CD8-positive, alpha-beta memory T cell (primary cell): ENCODE measurements around the gene MEIOSIN. TPM values are rescaled to one million over a fixed set of nuclear protein-coding genes. Genes with fewer than 3 reads are reported as not detected.
A peak's percentile ranks its signal among the peaks of the same experiment; 100 is the strongest.

ENCODE experiments used
- CTCF ChIA-PET: fragments of 350-600 bp; sonication (Branson Sonifier 250); formaldehyde crosslinking; loops from one replicate; lab custom pipeline; 2021; ENCODE audit warnings: antibody characterized with exemption; lab: Charles Lee
- POLR2A ChIA-PET: fragments of 350-600 bp; sonication (Branson Sonifier 250); formaldehyde crosslinking; loops from one replicate; lab custom pipeline; 2021; ENCODE audit warnings: antibody characterized with exemption; lab: Charles Lee
- DNase-seq, 5 donors: peaks; one replicate each; pipeline versions ENCODE4 v3.0.0 to v3.0.0-alpha.2; 2020 to 2022; ENCODE audit warnings: mixed read lengths in 1 of 5
- H3K27ac ChIP-seq: one replicate; pipeline ENCODE4 v1.7.0; 2013; ENCODE audit warnings: low read depth, mild to moderate bottlenecking, low read length, moderate library complexity
- H3K27me3 ChIP-seq: 2 replicates; pipeline ENCODE4 v1.7.0; 2013; ENCODE audit warnings: low read length, mild to moderate bottlenecking; ENCODE audit not compliant: insufficient read depth, poor library complexity, severe bottlenecking
- H3K36me3 ChIP-seq: 2 replicates; pipeline ENCODE4 v1.7.0; 2013; ENCODE audit warnings: mild to moderate bottlenecking, low read length, moderate library complexity; ENCODE audit not compliant: insufficient read depth
- H3K4me1 ChIP-seq: 2 replicates; pipeline ENCODE4 v1.7.0; 2013; ENCODE audit warnings: mild to moderate bottlenecking, low read length, moderate library complexity; ENCODE audit not compliant: insufficient read depth
- H3K4me3 ChIP-seq: 2 replicates; pipeline ENCODE4 v1.7.0; 2013; ENCODE audit warnings: mild to moderate bottlenecking, low read length
- H3K9me3 ChIP-seq: 2 replicates; pipeline ENCODE4 v1.7.0; 2013; ENCODE audit warnings: mild to moderate bottlenecking, low read length
- H3K27ac Mint-ChIP-seq, 8 donors: one replicate each; pipeline ENCODE4 v1.8.0; 2020 to 2021; ENCODE audit warnings: mixed read lengths in 8 of 8, mild to moderate bottlenecking in 6 of 8, inconsistent platforms in 3 of 8, moderate library complexity in 3 of 8
- H3K27me3 Mint-ChIP-seq, 2 donors: one replicate each; pipeline ENCODE4 v1.8.0; 2020 to 2021; ENCODE audit warnings: mixed read lengths in 2 of 2, mild to moderate bottlenecking in 1 of 2, moderate library complexity in 1 of 2
- H3K36me3 Mint-ChIP-seq, 3 donors: one replicate each; pipeline ENCODE4 v1.8.0; 2020 to 2021; ENCODE audit warnings: mixed read lengths in 3 of 3, inconsistent platforms in 1 of 3, mild to moderate bottlenecking in 1 of 3
- H3K4me1 Mint-ChIP-seq, 3 donors: one replicate each; pipeline ENCODE4 v1.8.0; 2020 to 2021; ENCODE audit warnings: mixed read lengths in 3 of 3, inconsistent platforms in 1 of 3, mild to moderate bottlenecking in 1 of 3
- H3K4me3 Mint-ChIP-seq, 7 donors: one replicate each; pipeline ENCODE4 v1.8.0; 2020 to 2021; ENCODE audit warnings: mixed read lengths in 7 of 7, mild to moderate bottlenecking in 6 of 7, moderate library complexity in 4 of 7, inconsistent platforms in 2 of 7
- H3K9me3 Mint-ChIP-seq, 5 donors: one replicate each; pipeline ENCODE4 v1.8.0; 2020 to 2022; ENCODE audit warnings: mixed read lengths in 5 of 5, mild to moderate bottlenecking in 3 of 5, moderate library complexity in 2 of 5, inconsistent platforms in 1 of 5
- polyA plus RNA-seq: library from polyadenylated mRNA; unstranded; fragments of 300-500 nt; fragmentation: Illumina TruSeq; gene quantifications from one replicate; pipeline ENCODE4 v1.2.3, GENCODE V29; 2021
- total RNA-seq, 2 experiments: library from RNA; stranded (reverse); gene quantifications; one replicate each; pipeline ENCODE4 v1.2.3, GENCODE V29; 2021

The MEIOSIN gene
- total and polyA plus RNA-seq, 3 experiments from 2014 or later, result not detected

DNA sequence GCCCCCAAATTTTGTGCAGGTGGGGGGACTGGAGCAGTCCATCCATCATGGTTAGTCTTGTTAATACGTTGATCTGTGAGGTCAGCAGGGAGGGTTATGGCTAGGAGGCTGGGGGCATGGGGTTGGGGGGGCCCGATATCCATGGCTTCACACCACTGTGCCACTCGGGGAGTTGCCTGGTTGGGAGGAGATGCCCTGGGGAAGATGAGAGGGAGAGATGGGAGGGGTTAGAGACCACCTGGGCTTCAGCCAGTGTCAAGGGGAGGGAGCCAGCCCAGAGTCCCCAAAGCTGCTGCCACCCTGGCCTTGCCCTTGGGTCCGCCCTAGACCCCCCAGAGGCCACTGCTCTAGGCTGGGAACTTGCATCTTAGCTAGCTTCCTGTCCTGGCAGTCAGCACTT lies 50.9 kb downstream of the MEIOSIN start:
- H3K9me3 Mint-ChIP-seq, result no peaks in the 10 kb centered on the region
- H3K4me1 Mint-ChIP-seq, result peaks cover 16 to 25% (median 20%) of the 10 kb centered on the region in 3 donors
- Histone ChIP-seq H3K4me3 (no peak overlapping the region), H3K4me1 (peaks cover 12% of the 10 kb centered on the region), H3K36me3 (peaks cover 3% of the 10 kb centered on the region), H3K27ac (no peak overlapping the region), H3K9me3 (no peaks in the 10 kb centered on the region), H3K27me3 (peaks cover 5% of the 10 kb centered on the region)
- no peak overlapping the region for H3K4me3 Mint-ChIP-seq
- no peak overlapping the region for H3K27ac Mint-ChIP-seq
- POLR2A ChIA-PET, result interaction anchor here (0.6 kb wide), 1 partner anchor 119 kb away, joined by 3 read pairs; no protein-coding TSS in a partner anchor
- no peak for DNase-seq
- peaks cover 10 to 18% of the 10 kb centered on the region in 2 donors for H3K27me3 Mint-ChIP-seq
- CTCF ChIA-PET, result no interaction called here
- peaks cover 13 to 43% (median 15%) of the 10 kb centered on the region in 3 donors for H3K36me3 Mint-ChIP-seq

DNA sequence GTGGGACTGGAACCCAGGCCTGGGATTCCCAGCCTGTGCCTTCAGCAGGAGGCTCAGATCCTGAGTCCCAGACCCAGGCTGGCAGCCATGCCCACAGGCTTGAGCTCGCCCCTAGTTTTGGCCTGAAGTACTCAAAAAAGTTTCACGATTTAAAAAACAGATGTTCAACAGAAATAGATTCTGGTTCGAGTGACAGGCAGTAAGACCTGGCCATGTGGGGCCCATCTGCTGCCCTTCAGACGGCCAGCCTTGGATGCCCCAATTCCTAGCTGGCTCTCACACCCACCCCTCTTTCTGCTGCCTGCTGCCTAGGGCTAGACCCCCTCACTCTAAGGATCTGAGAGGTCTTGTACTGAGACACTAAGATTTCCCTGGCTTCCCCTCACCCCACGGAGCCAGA lies 51.9 kb downstream of the MEIOSIN start:
- peaks cover 7% of the 10 kb centered on the region for H3K36me3 ChIP-seq
- Mint-ChIP-seq H3K9me3 (no peaks in the 10 kb centered on the region), H3K36me3 (peaks cover 15 to 47% (median 15%) of the 10 kb centered on the region in 3 donors), H3K4me3 (no peak overlapping the region), H3K27ac (no peak overlapping the region), H3K4me1 (peaks cover 10 to 15% (median 14%) of the 10 kb centered on the region in 3 donors), H3K27me3 (peaks cover 7 to 8% of the 10 kb centered on the region in 2 donors)
- no peak overlapping the region for H3K27ac ChIP-seq
- POLR2A ChIA-PET, result no interaction called here
- H3K4me1 ChIP-seq, result peaks cover 3% of the 10 kb centered on the region
- no peaks in the 10 kb centered on the region for H3K9me3 ChIP-seq
- H3K4me3 ChIP-seq, result no peak overlapping the region
- H3K27me3 ChIP-seq, result no peaks in the 10 kb centered on the region
- no peak for DNase-seq
- CTCF ChIA-PET, result no interaction called here

DNA sequence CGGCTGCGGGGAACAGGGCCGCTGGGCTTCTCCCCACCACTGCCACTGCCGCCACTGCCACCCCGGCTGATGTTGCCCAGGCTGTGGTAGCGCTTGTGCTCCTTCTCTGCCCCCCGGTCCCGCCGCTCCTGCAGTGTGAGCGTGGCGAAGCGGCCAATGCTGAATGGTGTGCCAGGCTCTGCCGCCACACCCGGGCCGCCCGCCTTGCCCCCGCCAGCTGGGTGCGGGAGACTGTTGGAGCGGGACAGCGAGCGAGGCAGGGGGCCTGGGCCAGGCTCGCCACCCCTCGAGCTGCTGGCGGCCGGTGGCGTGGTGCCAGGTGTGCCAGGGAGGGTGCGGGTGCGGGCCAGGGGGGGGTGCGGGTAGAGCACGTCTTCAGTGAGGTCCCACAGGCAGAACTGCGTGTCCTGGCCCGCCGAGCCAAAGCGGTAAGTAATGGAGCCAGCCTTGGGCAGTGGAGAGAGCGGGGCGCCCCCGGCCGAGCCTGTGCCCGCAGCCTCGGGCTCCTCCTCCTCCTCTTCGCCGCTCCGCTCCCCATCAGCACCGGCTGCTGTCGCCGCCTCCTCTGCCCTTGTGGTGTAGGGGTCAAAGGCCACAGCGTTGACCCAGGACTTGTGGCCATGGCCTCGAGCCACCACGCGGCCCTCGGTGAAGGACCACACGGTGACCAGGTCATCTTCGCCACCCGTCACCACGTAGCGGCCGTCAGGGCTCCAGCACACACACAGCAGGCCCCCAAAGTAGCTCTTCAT lies 52.7 kb downstream of the MEIOSIN start:
- DNase-seq, result no peak
- Mint-ChIP-seq H3K4me1 (peaks cover 14 to 20% (median 16%) of the 10 kb centered on the region in 3 donors), H3K27me3 (peaks cover 2 to 5% of the 10 kb centered on the region in 2 donors), H3K27ac (no peak overlapping the region), H3K9me3 (no peaks in the 10 kb centered on the region), H3K4me3 (no peak overlapping the region), H3K36me3 (peaks cover 15 to 51% (median 15%) of the 10 kb centered on the region in 3 donors)
- H3K27me3 ChIP-seq, result no peaks in the 10 kb centered on the region
- no peak overlapping the region for H3K4me3 ChIP-seq
- H3K4me1 ChIP-seq, result peaks cover 7% of the 10 kb centered on the region
- no peaks in the 10 kb centered on the region for H3K9me3 ChIP-seq
- peaks cover 7% of the 10 kb centered on the region for H3K36me3 ChIP-seq
- CTCF ChIA-PET, result interaction anchor here (1.0 kb wide), 1 partner anchor 16 kb away, joined by 3 read pairs; no protein-coding TSS in a partner anchor
- H3K27ac ChIP-seq, result no peak overlapping the region
- POLR2A ChIA-PET, result no interaction called here

DNA sequence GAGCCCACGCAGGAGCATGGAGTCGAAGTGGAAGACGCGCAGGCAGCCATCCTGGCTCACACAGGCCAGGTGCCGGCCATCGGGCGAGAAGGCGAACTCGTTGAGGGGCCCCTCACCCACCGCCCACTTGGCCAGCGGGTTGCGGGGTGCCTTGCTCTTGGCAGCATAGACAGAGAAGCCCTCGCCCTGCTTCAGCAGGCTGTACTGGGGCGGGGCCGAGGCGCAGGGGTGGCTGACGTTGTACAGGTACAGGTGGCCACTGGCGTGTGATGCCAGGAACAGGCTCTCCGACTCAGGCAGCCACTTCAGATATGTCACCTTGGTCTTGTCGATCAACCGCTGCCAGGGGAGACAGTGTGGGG lies 53.3 kb downstream of the MEIOSIN start:
- H3K9me3 Mint-ChIP-seq, result no peaks in the 10 kb centered on the region
- Histone ChIP-seq H3K9me3 (no peaks in the 10 kb centered on the region), H3K4me3 (no peak overlapping the region), H3K4me1 (peaks cover 12% of the 10 kb centered on the region), H3K27me3 (no peaks in the 10 kb centered on the region), H3K36me3 (peaks cover 7% of the 10 kb centered on the region), H3K27ac (no peak overlapping the region)
- POLR2A ChIA-PET, result no interaction called here
- peaks cover 15 to 52% (median 15%) of the 10 kb centered on the region in 3 donors for H3K36me3 Mint-ChIP-seq
- H3K27ac Mint-ChIP-seq, result no peak overlapping the region
- no peak overlapping the region for H3K4me3 Mint-ChIP-seq
- H3K4me1 Mint-ChIP-seq, result peaks cover 18 to 26% (median 20%) of the 10 kb centered on the region in 3 donors
- H3K27me3 Mint-ChIP-seq, result peaks cover 0 to 5% of the 10 kb centered on the region in 2 donors
- DNase-seq, result no peak
- CTCF ChIA-PET, result interaction anchor here (1.0 kb wide), 1 partner anchor 17 kb away, joined by 3 read pairs; no protein-coding TSS in a partner anchor

DNA sequence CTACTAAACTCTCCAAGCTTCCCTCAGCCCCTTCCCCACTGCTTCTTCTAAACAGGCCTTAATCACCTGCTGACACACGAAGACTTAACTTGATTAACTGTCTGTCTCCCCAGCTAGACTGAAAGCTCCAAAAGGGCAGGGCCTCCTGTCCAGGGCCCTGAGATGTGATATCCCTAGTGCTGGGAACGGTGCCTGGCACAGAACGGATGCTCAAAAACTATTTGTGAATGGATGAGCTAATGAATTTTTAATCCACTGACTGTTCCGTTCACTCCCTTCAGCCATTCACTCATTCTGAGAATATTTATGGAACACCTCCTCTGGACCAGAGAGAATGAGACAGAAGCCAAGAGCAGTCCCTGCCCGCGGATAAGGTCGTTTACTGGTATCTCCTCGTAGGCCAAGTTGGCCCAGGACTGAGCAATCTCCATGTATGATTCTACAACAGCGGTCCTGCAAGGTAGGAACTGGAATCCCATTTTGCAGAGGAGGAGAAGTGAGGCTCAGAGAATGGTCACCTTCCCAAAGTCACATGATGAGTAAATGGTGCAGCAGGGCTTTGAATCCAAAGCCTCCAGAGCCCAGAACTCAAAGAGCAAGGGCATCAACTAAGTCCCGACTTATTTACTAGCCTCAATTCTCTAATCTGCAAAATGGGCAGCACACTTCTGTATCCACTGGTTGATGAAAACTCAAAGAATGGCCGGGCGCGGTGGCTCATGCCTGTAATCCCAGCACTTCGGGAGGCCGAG lies 56.0 kb downstream of the MEIOSIN start:
- Histone ChIP-seq H3K4me3 (no peak overlapping the region), H3K4me1 (peaks cover 30% of the 10 kb centered on the region), H3K36me3 (peaks cover 7% of the 10 kb centered on the region), H3K27ac (no peak overlapping the region), H3K9me3 (no peaks in the 10 kb centered on the region), H3K27me3 (no peaks in the 10 kb centered on the region)
- Mint-ChIP-seq H3K36me3 (peaks cover 15 to 57% (median 15%) of the 10 kb centered on the region in 3 donors), H3K27me3 (peaks cover 0 to 19% of the 10 kb centered on the region in 2 donors), H3K27ac (no peak overlapping the region), H3K4me1 (peaks cover 38 to 47% (median 41%) of the 10 kb centered on the region in 3 donors), H3K9me3 (no peaks in the 10 kb centered on the region), H3K4me3 (peak overlapping the region in 2 of 7 donors; percentile 50 to 72)
- DNase-seq, result no peak
- ChIA-PET POLR2A (no interaction called here), CTCF (interaction anchor here (1.4 to 15.3 kb wide), 4 partner anchors 10 to 29 kb away, joined by 3 to 182 read pairs (median 6); partner anchors contain the start of gene SIX5)

DNA sequence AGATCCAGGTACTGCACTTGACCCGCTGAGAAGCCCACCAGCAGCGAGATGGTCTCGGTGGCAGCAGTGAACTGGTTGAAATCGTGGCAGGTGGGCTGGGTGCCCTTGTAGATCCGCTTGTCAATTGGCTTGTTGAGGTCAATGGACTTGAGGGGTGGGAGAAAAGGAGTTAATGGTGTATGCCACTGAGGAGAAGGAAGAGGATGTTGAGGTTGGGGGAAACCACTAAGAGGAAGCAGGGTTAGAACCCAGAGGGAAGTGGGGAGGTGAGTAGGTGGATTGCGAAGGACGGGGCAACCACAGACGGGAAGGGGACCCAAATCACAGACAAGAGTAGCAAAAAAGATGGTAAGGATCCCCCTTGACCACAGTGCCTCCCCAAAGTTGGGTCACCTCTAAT lies 57.7 kb downstream of the MEIOSIN start:
- H3K27me3 Mint-ChIP-seq, result peaks cover 0 to 22% of the 10 kb centered on the region in 2 donors
- DNase-seq, result peak in 3 of 5 donors; percentile 20 to 64 (median 51)
- CTCF ChIA-PET, result interaction anchor here (1.2 to 15.3 kb wide), 2 partner anchors 22 to 26 kb away, joined by 3 to 182 read pairs; partner anchors contain the start of gene SIX5
- peaks cover 8% of the 10 kb centered on the region for H3K27me3 ChIP-seq
- H3K4me3 ChIP-seq, result peak overlapping the region; percentile 68
- peak overlapping the region in 6 of 8 donors; percentile 64 to 95 (median 88) for H3K27ac Mint-ChIP-seq
- H3K36me3 ChIP-seq, result peaks cover 7% of the 10 kb centered on the region
- H3K9me3 Mint-ChIP-seq, result no peaks in the 10 kb centered on the region
- peak overlapping the region; percentile 82 to 96 (median 89) for H3K4me3 Mint-ChIP-seq
- peaks cover 15 to 47% (median 15%) of the 10 kb centered on the region in 3 donors for H3K36me3 Mint-ChIP-seq
- H3K4me1 ChIP-seq, result peaks cover 30% of the 10 kb centered on the region
- peaks cover 41 to 52% (median 45%) of the 10 kb centered on the region in 3 donors for H3K4me1 Mint-ChIP-seq
- no peaks in the 10 kb centered on the region for H3K9me3 ChIP-seq
- POLR2A ChIA-PET, result interaction anchor here (1.0 kb wide), 1 partner anchor 21 kb away, joined by 4 read pairs; the partner anchor contains the start of gene SIX5
- H3K27ac ChIP-seq, result no peak overlapping the region

DNA sequence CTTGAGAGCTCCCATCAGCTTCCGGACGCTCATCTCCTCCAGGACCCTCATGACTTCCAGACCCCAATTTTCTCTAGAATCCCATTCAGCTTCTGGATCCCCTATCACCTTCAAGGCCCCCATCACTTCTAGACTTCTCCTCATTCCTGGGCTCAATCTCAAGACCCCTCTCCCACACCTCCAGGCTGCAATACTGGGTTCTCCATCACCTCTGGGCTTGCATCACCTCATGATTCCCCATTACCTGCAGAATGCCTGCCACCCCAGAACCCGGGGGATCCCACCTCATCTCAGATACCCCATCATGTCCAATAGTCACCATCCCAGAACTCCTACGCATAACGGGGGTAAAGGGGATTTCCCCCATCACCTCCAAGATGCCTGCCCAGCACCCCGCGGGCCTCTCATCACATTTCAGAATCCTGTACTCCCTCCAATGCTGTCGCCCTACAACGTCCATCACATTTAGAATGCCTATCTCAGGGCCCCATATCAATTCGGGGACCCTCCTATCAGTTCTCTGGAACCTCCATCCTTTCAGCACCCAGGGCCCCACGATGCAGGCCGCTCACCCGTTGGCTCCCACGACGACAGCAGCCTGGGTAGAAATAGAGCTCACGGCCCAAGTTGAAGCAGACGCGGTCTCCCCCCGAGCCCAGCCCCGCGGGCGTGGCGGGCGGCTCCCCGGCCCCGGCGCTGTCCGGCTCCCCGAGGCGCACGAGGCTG lies 58.7 kb downstream of the MEIOSIN start:
- peak in 1 of 5 donors; percentile 18 for DNase-seq

More for the DNA sequence above, 58.7 kb downstream of the MEIOSIN start:
- Histone ChIP-seq H3K36me3 (peaks cover 7% of the 10 kb centered on the region), H3K4me1 (peaks cover 30% of the 10 kb centered on the region), H3K27me3 (peaks cover 11% of the 10 kb centered on the region), H3K4me3 (peak overlapping the region; percentile 68), H3K9me3 (no peaks in the 10 kb centered on the region), H3K27ac (peak overlapping the region; percentile 61)
- H3K4me3 Mint-ChIP-seq, result peak overlapping the region; percentile 82 to 96 (median 89)
- ChIA-PET POLR2A (interaction anchor here (1.2 to 1.9 kb wide), 3 partner anchors 22 to 71 kb away, joined by 4 to 20 read pairs (median 5); partner anchors contain the start of gene SIX5), CTCF (interaction anchor here (1.3 to 15.3 kb wide), 2 partner anchors 20 to 23 kb away, joined by 4 to 182 read pairs; partner anchors contain the start of gene SIX5)
- peaks cover 15 to 38% (median 15%) of the 10 kb centered on the region in 3 donors for H3K36me3 Mint-ChIP-seq
- no peaks in the 10 kb centered on the region for H3K9me3 Mint-ChIP-seq
- H3K4me1 Mint-ChIP-seq, result peaks cover 41 to 52% (median 45%) of the 10 kb centered on the region in 3 donors
- peaks cover 0 to 22% of the 10 kb centered on the region in 2 donors for H3K27me3 Mint-ChIP-seq
- peak overlapping the region; percentile 32 to 95 (median 86) for H3K27ac Mint-ChIP-seq
